Limb (tissue), 2 donors: ENCODE measurements around the gene MYO18A.

ENCODE experiments used
- DNase-seq, 2 donors: peaks; one replicate each; pipeline ENCODE4 v3.0.0-alpha.2; 2016; ENCODE audit errors: extremely low spot score in 2 of 2

MYO18A gene

GRCh38 chr17:29084541-29085146 lies 95.6 kb downstream of the MYO18A start:
- DNase-seq = no peak

- no peak for DNase-seq
These were observed 99.2 kb downstream of the MYO18A start for GRCh38 chr17:29080965-29081364.

GRCh38 chr17:29080323-29080722 lies 99.9 kb downstream of the MYO18A start:
- DNase-seq = no peak

- DNase-seq = no peak
These were observed 100.3 kb downstream of the MYO18A start for GRCh38 chr17:29079887-29080286.

- no peak for DNase-seq
These were observed 100.8 kb downstream of the MYO18A start for GRCh38 chr17:29079433-29079832.

- no peak for DNase-seq
These were observed 101.8 kb downstream of the MYO18A start for GRCh38 chr17:29078183-29079045.

GRCh38 chr17:29077320-29077719 lies 102.9 kb downstream of the MYO18A start:
- DNase-seq = no peak

- no peak for DNase-seq
These were observed 103.5 kb downstream of the MYO18A start for GRCh38 chr17:29076722-29077121.

GRCh38 chr17:29076087-29076486 lies 104.1 kb downstream of the MYO18A start:
- DNase-seq = no peak

- no peak for DNase-seq
These were observed 105.7 kb downstream of the MYO18A start for GRCh38 chr17:29074488-29074887.

- DNase-seq = no peak
These were observed 106.7 kb downstream of the MYO18A start for GRCh38 chr17:29073520-29073919.

- DNase-seq = no peak
These were observed 107.2 kb downstream of the MYO18A start for GRCh38 chr17:29073045-29073444.

- DNase-seq = no peak
These were observed 108.9 kb downstream of the MYO18A start for GRCh38 chr17:29071303-29071702.

- no peak for DNase-seq
These were observed 109.4 kb downstream of the MYO18A start for GRCh38 chr17:29070781-29071180.

- no peak for DNase-seq
These were observed 109.9 kb downstream of the MYO18A start for GRCh38 chr17:29070308-29070707.

GRCh38 chr17:29069526-29070041 lies 110.6 kb downstream of the MYO18A start:
- no peak for DNase-seq

- no peak for DNase-seq
These were observed 111.4 kb downstream of the MYO18A start for GRCh38 chr17:29068818-29069217.

- no peak for DNase-seq
These were observed 113.6 kb downstream of the MYO18A start for GRCh38 chr17:29066606-29067005.

- DNase-seq = no peak
These were observed 114.2 kb downstream of the MYO18A start for GRCh38 chr17:29066047-29066446.

- no peak for DNase-seq
These were observed 116.2 kb downstream of the MYO18A start for GRCh38 chr17:29063992-29064391.

- no peak for DNase-seq
These were observed 118.0 kb downstream of the MYO18A start for GRCh38 chr17:29062215-29062614.

GRCh38 chr17:29061036-29061435 lies 119.2 kb downstream of the MYO18A start:
- DNase-seq = no peak

GRCh38 chr17:29060475-29060874 lies 119.7 kb downstream of the MYO18A start:
- DNase-seq = no peak
